DOHH2 (cell line): ENCODE data around the gene MRPL38.

Source experiments
- H3F3A ChIP-seq: fragments of 200-600 bp; sonication (generic), shearing (Covaris generic); 2 replicates; pipeline ENCODE4 v1.6.0; 2016; ENCODE audit warnings: antibody characterized with exemption, mild to moderate bottlenecking; ENCODE audit not compliant: control insufficient read depth, insufficient read depth
- H3K27ac ChIP-seq: fragments of 200-600 bp; sonication (generic); 2 replicates; pipeline ENCODE4 v1.5.1; 2014; ENCODE audit warnings: low read depth, mild to moderate bottlenecking, low read length, moderate library complexity
- H3K27me3 ChIP-seq: fragments of 200-600 bp; sonication (generic); 2 replicates; pipeline ENCODE4 v1.6.1; 2014; ENCODE audit warnings: mild to moderate bottlenecking, low read length, mixed read lengths; ENCODE audit not compliant: control insufficient read depth
- H3K36me3 ChIP-seq: fragments of 200-600 bp; sonication (generic); 2 replicates; pipeline ENCODE4 v1.6.1; 2014; ENCODE audit warnings: mild to moderate bottlenecking, low read length, moderate library complexity, mixed read lengths; ENCODE audit not compliant: control insufficient read depth
- H3K4me1 ChIP-seq: fragments of 200-600 bp; sonication (generic); 2 replicates; pipeline ENCODE4 v1.6.1; 2014; ENCODE audit warnings: mild to moderate bottlenecking, low read length, mixed read lengths; ENCODE audit not compliant: control insufficient read depth
- H3K4me2 ChIP-seq: fragments of 200-600 bp; sonication (generic); 2 replicates; pipeline ENCODE4 v1.6.0; 2014; ENCODE audit warnings: mild to moderate bottlenecking, low read length, moderate library complexity
- H3K4me3 ChIP-seq: fragments of 200-600 bp; sonication (generic); 2 replicates; pipeline ENCODE4 v1.5.1; 2014; ENCODE audit warnings: mild to moderate bottlenecking, low read length, mixed read lengths
- H3K79me2 ChIP-seq: fragments of 200-600 bp; sonication (generic); 2 replicates; pipeline ENCODE4 v1.6.1; 2014; ENCODE audit warnings: mild to moderate bottlenecking, low read length, mixed read lengths; ENCODE audit not compliant: control insufficient read depth
- H3K9me2 ChIP-seq: fragments of 200-600 bp; sonication (generic); replicated peaks from 2 replicates; pipeline ENCODE4 v1.6.1; 2014; ENCODE audit warnings: mild to moderate bottlenecking, low read length, mixed read lengths; ENCODE audit not compliant: control insufficient read depth
- H3K9me3 ChIP-seq: fragments of 200-600 bp; sonication (generic); 2 replicates; pipeline ENCODE4 v1.6.1; 2014; ENCODE audit warnings: antibody characterized with exemption, low read length, mixed read lengths; ENCODE audit not compliant: control insufficient read depth, insufficient read depth
- H4K20me1 ChIP-seq: fragments of 200-600 bp; sonication (generic); 2 replicates; pipeline ENCODE4 v1.6.0; 2014; ENCODE audit warnings: low read depth, mild to moderate bottlenecking, antibody characterized with exemption, low read length, moderate library complexity; ENCODE audit not compliant: control insufficient read depth, insufficient read depth
- EZH2phosphoT487 ChIP-seq: fragments of 200-600 bp; sonication (generic); IDR thresholded peaks from 2 replicates; pipeline ENCODE4 v1.6.1; 2017; ENCODE audit warnings: borderline replicate concordance, mild to moderate bottlenecking, antibody characterized with exemption, low read length, moderate library complexity, mixed read lengths
- TF ChIP-seq, protein P1 (sequence below): fragments of 200-600 bp; sonication (generic); IDR thresholded peaks from one replicate; pipeline ENCODE4 v1.5.1; 2014; ENCODE audit warnings: antibody characterized with exemption, mild to moderate bottlenecking, low read depth, low read length; ENCODE audit not compliant: poor library complexity, severe bottlenecking

MRPL38 gene

DNA sequence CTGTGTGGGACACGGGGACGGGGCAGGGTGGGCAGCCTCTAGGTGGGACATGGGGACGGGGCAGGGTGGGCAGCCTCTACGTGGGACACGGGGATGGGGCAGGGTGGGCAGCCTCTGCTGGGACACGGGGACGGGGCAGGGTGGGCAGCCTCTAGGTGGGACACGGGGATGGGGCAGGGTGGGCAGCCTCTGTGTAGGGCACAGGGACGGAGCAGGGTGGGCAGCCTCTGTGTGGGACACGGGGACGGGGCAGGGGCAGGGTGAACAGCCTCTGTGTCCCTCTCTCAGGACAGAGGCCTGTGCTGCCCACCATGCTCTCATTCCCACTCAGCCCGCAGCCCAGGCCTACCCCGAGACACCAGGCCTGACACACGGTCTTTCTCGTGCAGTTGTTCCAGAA is 16.9 kb upstream of the MRPL38 start:
- no peaks in the 10 kb centered on the region for H3K4me1 ChIP-seq
- H3K4me2 ChIP-seq, result no peak overlapping the region
- H3K36me3 ChIP-seq, result no peaks in the 10 kb centered on the region; the same call in 1 of the 2 replicates
- H3K27ac ChIP-seq, result no peak overlapping the region
- no peak overlapping the region for H3K4me3 ChIP-seq
- H3K9me2 ChIP-seq, result no peaks in the 10 kb centered on the region
- H3F3A ChIP-seq, result no peaks in the 10 kb centered on the region
- TF ChIP-seq EZH2phosphoT487, result no peak
- TF ChIP-seq, protein P1, sequence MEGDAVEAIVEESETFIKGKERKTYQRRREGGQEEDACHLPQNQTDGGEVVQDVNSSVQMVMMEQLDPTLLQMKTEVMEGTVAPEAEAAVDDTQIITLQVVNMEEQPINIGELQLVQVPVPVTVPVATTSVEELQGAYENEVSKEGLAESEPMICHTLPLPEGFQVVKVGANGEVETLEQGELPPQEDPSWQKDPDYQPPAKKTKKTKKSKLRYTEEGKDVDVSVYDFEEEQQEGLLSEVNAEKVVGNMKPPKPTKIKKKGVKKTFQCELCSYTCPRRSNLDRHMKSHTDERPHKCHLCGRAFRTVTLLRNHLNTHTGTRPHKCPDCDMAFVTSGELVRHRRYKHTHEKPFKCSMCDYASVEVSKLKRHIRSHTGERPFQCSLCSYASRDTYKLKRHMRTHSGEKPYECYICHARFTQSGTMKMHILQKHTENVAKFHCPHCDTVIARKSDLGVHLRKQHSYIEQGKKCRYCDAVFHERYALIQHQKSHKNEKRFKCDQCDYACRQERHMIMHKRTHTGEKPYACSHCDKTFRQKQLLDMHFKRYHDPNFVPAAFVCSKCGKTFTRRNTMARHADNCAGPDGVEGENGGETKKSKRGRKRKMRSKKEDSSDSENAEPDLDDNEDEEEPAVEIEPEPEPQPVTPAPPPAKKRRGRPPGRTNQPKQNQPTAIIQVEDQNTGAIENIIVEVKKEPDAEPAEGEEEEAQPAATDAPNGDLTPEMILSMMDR, result no peak
- H3K27me3 ChIP-seq, result no peaks in the 10 kb centered on the region
- H3K9me3 ChIP-seq, result no peaks in the 10 kb centered on the region
- H4K20me1 ChIP-seq, result no peaks in the 10 kb centered on the region
- no peaks in the 10 kb centered on the region for H3K79me2 ChIP-seq

DNA sequence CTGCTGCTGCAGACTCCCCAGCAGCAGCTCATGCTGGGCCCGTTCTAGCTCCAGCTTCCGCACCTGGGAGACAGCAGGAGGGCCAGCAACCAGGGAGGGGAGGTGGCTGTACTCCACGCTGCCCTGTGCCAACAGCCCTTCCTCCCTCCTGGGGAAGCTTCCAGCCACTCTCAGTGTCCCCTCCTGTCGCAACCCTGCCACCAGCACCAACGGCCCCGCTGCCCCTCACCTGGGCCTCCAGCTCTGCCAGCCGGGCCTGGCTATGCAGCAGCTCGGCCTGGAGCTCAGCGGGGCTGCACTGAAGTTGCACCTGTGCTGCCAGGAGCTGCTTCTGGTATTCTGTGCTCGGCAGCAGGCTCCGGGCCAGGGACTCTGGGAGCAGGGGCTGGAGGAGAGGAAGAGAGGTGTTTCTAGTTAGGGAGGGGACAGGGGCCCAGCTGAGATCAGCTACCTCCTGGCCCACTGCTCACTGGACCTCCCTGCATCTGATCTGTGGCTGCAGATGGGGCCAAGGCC is 15.4 kb upstream of the MRPL38 start:
- H3F3A ChIP-seq, result no peaks in the 10 kb centered on the region
- no peaks in the 10 kb centered on the region for H4K20me1 ChIP-seq
- TF ChIP-seq, protein P1, result no peak
- no peak for TF ChIP-seq EZH2phosphoT487
- H3K36me3 ChIP-seq, result no peaks in the 10 kb centered on the region; the same call in 1 of the 2 replicates
- H3K9me3 ChIP-seq, result no peaks in the 10 kb centered on the region
- H3K4me1 ChIP-seq, result no peaks in the 10 kb centered on the region
- no peaks in the 10 kb centered on the region for H3K79me2 ChIP-seq
- H3K27me3 ChIP-seq, result no peaks in the 10 kb centered on the region
- no peak overlapping the region for H3K4me3 ChIP-seq
- H3K4me2 ChIP-seq, result no peak overlapping the region
- H3K9me2 ChIP-seq, result no peaks in the 10 kb centered on the region
- no peak overlapping the region for H3K27ac ChIP-seq

DNA sequence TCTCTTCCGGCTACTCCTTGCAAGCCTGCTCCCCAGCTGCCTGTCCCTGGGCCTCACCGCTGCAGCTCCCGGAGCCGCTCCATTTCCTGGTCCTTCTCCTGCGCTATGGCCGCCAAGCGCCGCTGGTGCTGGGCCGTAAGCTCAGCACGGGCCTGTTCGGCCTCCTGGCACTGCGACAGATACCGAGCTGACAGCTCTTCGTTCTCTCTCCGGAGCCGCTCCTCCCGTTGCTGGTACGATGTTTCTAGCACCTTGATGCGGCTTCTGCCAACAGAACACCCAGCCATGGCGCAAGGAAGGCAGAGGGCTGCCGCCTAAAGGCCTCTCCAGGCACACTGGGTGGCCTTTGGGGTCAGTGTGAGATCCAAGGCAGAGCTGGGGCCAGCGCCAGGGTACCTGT is 14.9 kb upstream of the MRPL38 start:
- no peaks in the 10 kb centered on the region for H3K4me1 ChIP-seq
- no peaks in the 10 kb centered on the region for H3K9me2 ChIP-seq
- H3K4me2 ChIP-seq, result no peak overlapping the region
- no peaks in the 10 kb centered on the region; the same call in 1 of the 2 replicates for H3K36me3 ChIP-seq
- no peaks in the 10 kb centered on the region for H3F3A ChIP-seq
- H3K27ac ChIP-seq, result no peak overlapping the region
- TF ChIP-seq, protein P1, result no peak
- no peak for TF ChIP-seq EZH2phosphoT487
- H3K27me3 ChIP-seq, result no peaks in the 10 kb centered on the region
- no peaks in the 10 kb centered on the region for H3K9me3 ChIP-seq
- no peak overlapping the region for H3K4me3 ChIP-seq
- H4K20me1 ChIP-seq, result no peaks in the 10 kb centered on the region
- no peaks in the 10 kb centered on the region for H3K79me2 ChIP-seq
